GM10266 (cell line): Measurements from ENCODE around the gene CUZD1.
"Not testable (repeated sequence)": the region's sequence is repeated elsewhere in the genome, so short reads cannot be mapped to it uniquely, and the experiment has no call there.

ENCODE experiments used
- DNase-seq: peaks from one replicate; pipeline ENCODE4 v3.0.0; 2012; ENCODE audit errors: extremely low spot score
- TF ChIP-seq, protein P1 (sequence below): IDR thresholded peaks from 2 replicates; pipeline ENCODE4 v1.5.1; 2012; ENCODE audit warnings: mild to moderate bottlenecking, low read depth; ENCODE audit not compliant: control insufficient read depth, insufficient read depth; ENCODE audit errors: missing control alignments

CUZD1 gene

DNA sequence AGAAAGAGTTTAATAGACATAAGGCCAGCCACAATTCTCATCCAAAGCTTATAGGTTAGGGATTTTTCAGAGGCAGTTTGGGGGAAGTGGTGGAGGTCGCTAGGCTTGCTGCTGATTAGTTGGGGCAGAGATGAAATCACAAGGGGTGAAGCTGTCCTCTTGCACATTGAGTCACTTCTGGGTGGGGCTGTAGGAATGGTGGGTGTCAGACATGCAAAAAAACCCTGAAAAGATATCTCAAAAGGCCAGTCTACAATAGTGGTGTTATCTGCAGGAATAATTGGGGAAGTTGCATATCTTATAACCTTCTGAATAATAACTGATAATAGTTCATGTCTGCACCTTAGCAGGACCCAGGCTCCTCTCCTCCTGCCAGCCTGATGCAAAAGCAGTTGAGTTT, 31.6 kb upstream of the CUZD1 start:
- DNase-seq = no peak
- TF ChIP-seq, protein P1, sequence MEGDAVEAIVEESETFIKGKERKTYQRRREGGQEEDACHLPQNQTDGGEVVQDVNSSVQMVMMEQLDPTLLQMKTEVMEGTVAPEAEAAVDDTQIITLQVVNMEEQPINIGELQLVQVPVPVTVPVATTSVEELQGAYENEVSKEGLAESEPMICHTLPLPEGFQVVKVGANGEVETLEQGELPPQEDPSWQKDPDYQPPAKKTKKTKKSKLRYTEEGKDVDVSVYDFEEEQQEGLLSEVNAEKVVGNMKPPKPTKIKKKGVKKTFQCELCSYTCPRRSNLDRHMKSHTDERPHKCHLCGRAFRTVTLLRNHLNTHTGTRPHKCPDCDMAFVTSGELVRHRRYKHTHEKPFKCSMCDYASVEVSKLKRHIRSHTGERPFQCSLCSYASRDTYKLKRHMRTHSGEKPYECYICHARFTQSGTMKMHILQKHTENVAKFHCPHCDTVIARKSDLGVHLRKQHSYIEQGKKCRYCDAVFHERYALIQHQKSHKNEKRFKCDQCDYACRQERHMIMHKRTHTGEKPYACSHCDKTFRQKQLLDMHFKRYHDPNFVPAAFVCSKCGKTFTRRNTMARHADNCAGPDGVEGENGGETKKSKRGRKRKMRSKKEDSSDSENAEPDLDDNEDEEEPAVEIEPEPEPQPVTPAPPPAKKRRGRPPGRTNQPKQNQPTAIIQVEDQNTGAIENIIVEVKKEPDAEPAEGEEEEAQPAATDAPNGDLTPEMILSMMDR = no peak

- TF ChIP-seq, protein P1 = no peak
- no peak for DNase-seq
These were observed 30.8 kb upstream of the CUZD1 start for GRCh38 chr10:122876467-122876855.

DNA sequence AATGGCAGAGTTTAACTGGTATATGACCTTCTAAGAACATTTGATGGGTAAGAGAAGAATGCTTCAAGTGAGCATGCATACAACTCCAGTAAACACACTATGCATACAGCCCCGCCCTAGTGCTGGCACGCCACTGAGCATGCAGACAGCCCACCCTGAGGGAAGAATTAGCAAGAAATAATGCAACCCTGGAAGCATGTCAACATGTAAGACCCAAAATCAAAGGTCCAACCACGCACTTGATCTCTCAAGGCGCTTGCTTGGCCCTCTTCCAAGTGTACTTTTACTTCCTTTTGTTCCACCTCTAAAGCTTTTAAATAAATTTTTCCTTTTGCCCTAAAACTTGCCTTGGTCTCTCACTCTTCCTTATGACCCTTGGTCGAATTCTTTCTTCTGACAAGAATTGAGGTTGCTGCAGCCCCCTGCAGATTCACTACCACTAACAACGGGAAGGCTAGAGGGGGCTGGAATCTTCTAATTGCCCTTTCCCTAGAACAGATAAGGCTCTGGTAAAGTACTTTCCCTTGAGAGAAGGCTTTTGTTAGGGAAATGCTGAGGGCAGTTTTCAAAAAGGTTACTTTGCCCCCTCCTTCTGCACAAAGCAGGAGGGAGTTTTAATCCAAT, 30.3 kb upstream of the CUZD1 start:
- TF ChIP-seq, protein P1 = no peak
- DNase-seq = no peak

- DNase-seq = not testable (repeated sequence)
These were observed 26.3 kb upstream of the CUZD1 start for GRCh38 chr10:122871947-122872346.

DNA sequence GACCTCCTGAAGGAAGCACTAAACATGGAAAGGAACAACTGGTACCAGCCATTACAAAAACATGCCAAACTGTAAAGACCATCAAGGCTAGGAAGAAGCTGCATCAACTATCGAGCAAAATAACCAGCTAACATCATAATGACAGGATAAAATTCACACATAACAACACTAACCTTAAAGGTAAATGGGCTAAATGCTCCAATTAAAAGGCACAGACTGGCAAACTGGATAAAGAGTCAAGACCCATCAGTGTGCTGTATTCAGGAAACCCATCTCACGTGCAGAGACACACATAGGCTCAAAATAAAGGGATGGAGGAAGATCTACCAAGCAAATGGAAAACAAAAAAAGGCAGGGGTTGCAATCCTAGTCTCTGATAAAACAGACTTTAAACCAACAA, 23.1 kb upstream of the CUZD1 start:
- DNase-seq = not testable (repeated sequence)

- DNase-seq = not testable (repeated sequence)
These were observed 21.3 kb upstream of the CUZD1 start for GRCh38 chr10:122866757-122867482.

DNA sequence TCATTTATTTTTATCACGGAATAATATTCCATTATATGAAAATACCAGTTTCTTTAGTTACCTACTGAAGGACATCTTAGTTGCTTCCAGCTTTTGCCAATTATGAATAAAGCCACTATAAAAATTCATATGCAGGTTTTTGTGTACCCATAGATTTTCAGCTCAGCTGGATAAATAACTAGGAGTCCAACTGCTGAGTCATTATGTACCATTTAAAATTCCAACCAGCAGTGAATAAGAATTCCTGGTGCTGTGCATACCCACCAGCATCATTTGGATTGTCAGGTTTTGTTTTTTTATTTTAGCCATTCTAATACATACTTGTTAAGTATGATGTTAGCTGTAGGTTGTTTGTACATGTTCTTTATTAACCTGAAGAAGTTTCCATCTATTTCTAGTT, 19.2 kb upstream of the CUZD1 start:
- TF ChIP-seq, protein P1 = no peak
- DNase-seq = no peak

DNA sequence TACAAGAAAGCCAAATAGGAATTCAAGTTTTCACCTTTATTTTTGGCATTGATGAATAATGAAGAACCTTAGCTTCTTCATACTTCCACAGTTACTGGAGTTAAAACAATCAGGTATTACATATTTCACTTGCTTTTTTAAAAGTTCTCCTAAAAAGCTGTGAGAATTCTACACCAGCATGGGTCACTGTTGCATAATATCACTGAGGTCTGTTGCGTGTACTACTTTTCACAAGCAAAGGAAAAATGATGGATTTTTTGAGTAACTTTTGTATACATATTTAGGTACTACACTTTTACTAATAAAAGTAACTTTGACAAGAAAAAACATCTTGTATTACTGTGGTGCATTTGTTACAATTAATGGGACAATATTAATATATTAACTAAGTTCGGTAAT, 18.5 kb upstream of the CUZD1 start:
- TF ChIP-seq, protein P1 = no peak
- no peak for DNase-seq
